ENCODE results near the gene SH3BP2. TPM values are rescaled to one million over a fixed set of nuclear protein-coding genes. Genes with fewer than 3 reads are reported as not detected.

The SH3BP2 gene
- total RNA-seq, 2 donors from 2014 or later = 20.1 to 25.2 TPM

- Histone ChIP-seq H3K9me3 (no peaks in the 10 kb centered on the region), H3K36me3 (no peaks in the 10 kb centered on the region), H3K4me3 (no peak overlapping the region), H3K27ac (peak overlapping the region; percentile 54 to 64), H3K4me1 (peaks cover 0 to 93% of the 10 kb centered on the region in 2 donors), H3K27me3 (no peaks in the 10 kb centered on the region)
- no peak for DNase-seq (ENCODE audit: low spot score)
- no peak for TF ChIP-seq CTCF (IDR thresholded peaks at IDR 0.05)
These were observed 13.0 kb downstream of the SH3BP2 start for GRCh38 chr4:2805712-2806389.

GRCh38 chr4:2806390-2807355, 13.8 kb downstream of the SH3BP2 start:
- no peak overlapping the region for H3K4me3 ChIP-seq
- H3K27me3 ChIP-seq = no peaks in the 10 kb centered on the region
- no peak for DNase-seq (ENCODE audit: low spot score)
- TF ChIP-seq CTCF (IDR thresholded peaks at IDR 0.05) = no peak
- peaks cover 0 to 93% of the 10 kb centered on the region in 2 donors for H3K4me1 ChIP-seq
- H3K9me3 ChIP-seq = no peaks in the 10 kb centered on the region
- no peaks in the 10 kb centered on the region for H3K36me3 ChIP-seq
- peak overlapping the region; percentile 54 to 64 for H3K27ac ChIP-seq

GRCh38 chr4:2807571-2807970, 14.7 kb downstream of the SH3BP2 start:
- Histone ChIP-seq H3K36me3 (no peaks in the 10 kb centered on the region), H3K4me3 (no peak overlapping the region), H3K9me3 (no peaks in the 10 kb centered on the region), H3K27ac (no peak overlapping the region), H3K4me1 (peaks cover 0 to 96% of the 10 kb centered on the region in 2 donors), H3K27me3 (no peaks in the 10 kb centered on the region)
- TF ChIP-seq CTCF (IDR thresholded peaks at IDR 0.05) = no peak
- no peak for DNase-seq (ENCODE audit: low spot score)

GRCh38 chr4:2808001-2808400, 15.1 kb downstream of the SH3BP2 start:
- no peak for DNase-seq (ENCODE audit: low spot score)
- Histone ChIP-seq H3K4me3 (no peak overlapping the region), H3K27me3 (no peaks in the 10 kb centered on the region), H3K27ac (no peak overlapping the region), H3K36me3 (no peaks in the 10 kb centered on the region), H3K9me3 (no peaks in the 10 kb centered on the region), H3K4me1 (peaks cover 0 to 96% of the 10 kb centered on the region in 2 donors)
- TF ChIP-seq CTCF (IDR thresholded peaks at IDR 0.05) = no peak

GRCh38 chr4:2809610-2810180, 16.8 kb downstream of the SH3BP2 start:
- TF ChIP-seq CTCF (IDR thresholded peaks at IDR 0.05) = no peak
- no peak for DNase-seq (ENCODE audit: low spot score)
- H3K27me3 ChIP-seq = no peaks in the 10 kb centered on the region
- no peaks in the 10 kb centered on the region for H3K9me3 ChIP-seq
- no peak overlapping the region for H3K4me3 ChIP-seq
- peaks cover 0 to 85% of the 10 kb centered on the region in 2 donors for H3K4me1 ChIP-seq
- no peaks in the 10 kb centered on the region for H3K36me3 ChIP-seq
- no peak overlapping the region for H3K27ac ChIP-seq

Data from right atrium auricular region (tissue), 2 donors.